HFFc6 (cell line): ENCODE results near the gene DSTN. TPM values are rescaled to one million over a fixed set of nuclear protein-coding genes. Genes with fewer than 3 reads are reported as not detected.

Experiments used
- DNase-seq: peaks from one replicate; pipeline ENCODE4 v3.0.0-alpha.2; 2018
- H3K27ac Mint-ChIP-seq: 2 replicates; pipeline ENCODE4 v1.8.0; 2020; ENCODE audit warnings: mild to moderate bottlenecking, mixed read lengths
- H3K27me3 Mint-ChIP-seq: 2 replicates; pipeline ENCODE4 v1.8.0; 2021; ENCODE audit warnings: mild to moderate bottlenecking, moderate library complexity, mixed read lengths; ENCODE audit not compliant: insufficient read depth
- H3K36me3 Mint-ChIP-seq: 2 replicates; pipeline ENCODE4 v1.8.0; 2021; ENCODE audit warnings: low read depth, mixed read lengths
- H3K4me1 Mint-ChIP-seq: 2 replicates; pipeline ENCODE4 v1.8.0; 2020; ENCODE audit warnings: low read depth, mixed read lengths
- H3K4me3 Mint-ChIP-seq: 2 replicates; pipeline ENCODE4 v1.8.0; 2020; ENCODE audit warnings: mild to moderate bottlenecking, moderate library complexity, mixed read lengths
- H3K9me3 Mint-ChIP-seq: 2 replicates; pipeline ENCODE4 v1.8.0; 2020; ENCODE audit warnings: mild to moderate bottlenecking, mixed read lengths
- CTCF ChIP-seq: fragments of 200-600 bp; sonication (generic); IDR thresholded peaks from 2 replicates; pipeline ENCODE4 v1.5.0; 2021; ENCODE audit warnings: antibody characterized with exemption, mild to moderate bottlenecking
- total RNA-seq, 6 experiments: library from RNA; stranded (reverse); fragmentation: NEBNext Ultra II Directional; extraction: Animal tissue kit (Norgen Biotek cat#: 25700); gene quantifications; 2 replicates in 1 of 6; 3 replicates in 5 of 6; pipeline ENCODE4 v1.2.3, GENCODE V29; 2021

DSTN gene
- total RNA-seq, 6 experiments from 2014 or later = 497 to 624 (median 521) TPM

GRCh38 chr20:17538517-17539170 lies 31.2 kb upstream of the DSTN start:
- H3K4me1 Mint-ChIP-seq = peaks cover 44% of the 10 kb centered on the region
- H3K27ac Mint-ChIP-seq = no peak overlapping the region
- H3K36me3 Mint-ChIP-seq = no peaks in the 10 kb centered on the region
- peaks cover 4% of the 10 kb centered on the region; the same call in 1 of the 2 replicates for H3K27me3 Mint-ChIP-seq
- no peak for DNase-seq
- TF ChIP-seq CTCF = no peak
- no peaks in the 10 kb centered on the region for H3K9me3 Mint-ChIP-seq
- no peak overlapping the region for H3K4me3 Mint-ChIP-seq

- Mint-ChIP-seq H3K4me1 (peaks cover 40% of the 10 kb centered on the region), H3K4me3 (no peak overlapping the region), H3K27ac (0 out of 2 replicates have a peak overlapping the region, but pooled peaks have one; percentile 91), H3K27me3 (peaks cover 4% of the 10 kb centered on the region), H3K36me3 (no peaks in the 10 kb centered on the region), H3K9me3 (no peaks in the 10 kb centered on the region)
- TF ChIP-seq CTCF = no peak
- DNase-seq = no peak
Observed at GRCh38 chr20:17541596-17541995, 28.3 kb upstream of the DSTN start.

- Mint-ChIP-seq H3K4me1 (peaks cover 36% of the 10 kb centered on the region), H3K27ac (peak overlapping the region; percentile 91; the same call in 1 of the 2 replicates), H3K9me3 (no peaks in the 10 kb centered on the region), H3K4me3 (peak overlapping the region; percentile 77), H3K27me3 (peaks cover 4% of the 10 kb centered on the region), H3K36me3 (no peaks in the 10 kb centered on the region)
- DNase-seq = peak; percentile 27
- TF ChIP-seq CTCF = no peak
Observed at GRCh38 chr20:17541996-17542395, 27.9 kb upstream of the DSTN start.

- no peak for DNase-seq
- H3K9me3 Mint-ChIP-seq = no peaks in the 10 kb centered on the region
- H3K27ac Mint-ChIP-seq = peak overlapping the region; percentile 91
- no peaks in the 10 kb centered on the region for H3K36me3 Mint-ChIP-seq
- TF ChIP-seq CTCF = no peak
- peaks cover 4% of the 10 kb centered on the region for H3K27me3 Mint-ChIP-seq
- peaks cover 31% of the 10 kb centered on the region for H3K4me1 Mint-ChIP-seq
- H3K4me3 Mint-ChIP-seq = peak overlapping the region; percentile 77
Observed at GRCh38 chr20:17542481-17542880, 27.4 kb upstream of the DSTN start.

GRCh38 chr20:17542993-17543412 lies 26.9 kb upstream of the DSTN start:
- peak; percentile 76 for DNase-seq
- Mint-ChIP-seq H3K9me3 (no peaks in the 10 kb centered on the region), H3K27ac (peak overlapping the region; percentile 91), H3K27me3 (peaks cover 4% of the 10 kb centered on the region), H3K4me1 (peaks cover 31% of the 10 kb centered on the region), H3K4me3 (peak overlapping the region; percentile 77), H3K36me3 (no peaks in the 10 kb centered on the region)
- TF ChIP-seq CTCF = no peak
